Loucy (cell line): ENCODE measurements around the gene ADGRL3.

Experiments used
- EZH2phosphoT487 ChIP-seq: fragments of 200-600 bp; IDR thresholded peaks from 2 replicates; pipeline ENCODE4 v1.6.1; 2018; ENCODE audit warnings: antibody characterized with exemption, mild to moderate bottlenecking, moderate library complexity, borderline replicate concordance
- TF ChIP-seq, protein P1 (sequence below): fragments of 200-600 bp; sonication (generic); conservative IDR thresholded peaks from 2 replicates; pipeline ENCODE4 v1.5.1; 2014; ENCODE audit warnings: mild to moderate bottlenecking, antibody characterized with exemption, low read length

DNA sequence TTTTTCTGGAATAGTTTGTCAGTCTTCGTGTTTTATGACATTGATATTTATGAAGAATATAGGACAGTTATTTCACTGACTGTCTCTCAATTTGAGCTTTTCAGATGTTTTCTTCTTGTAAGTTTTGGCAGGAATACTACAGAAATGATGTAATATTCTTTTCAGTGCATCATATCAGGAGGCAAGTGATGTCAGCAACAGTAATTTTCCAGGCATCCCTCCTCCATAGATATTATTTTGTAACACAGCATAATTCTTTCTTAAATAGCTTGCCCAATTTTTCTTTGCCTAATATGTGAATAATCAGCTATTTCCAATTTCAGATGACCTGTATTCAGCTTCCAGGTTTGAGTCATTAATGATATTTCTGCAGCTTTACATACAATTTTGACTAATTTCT, 211.1 kb downstream of the ADGRL3 start:
- TF ChIP-seq, protein P1, sequence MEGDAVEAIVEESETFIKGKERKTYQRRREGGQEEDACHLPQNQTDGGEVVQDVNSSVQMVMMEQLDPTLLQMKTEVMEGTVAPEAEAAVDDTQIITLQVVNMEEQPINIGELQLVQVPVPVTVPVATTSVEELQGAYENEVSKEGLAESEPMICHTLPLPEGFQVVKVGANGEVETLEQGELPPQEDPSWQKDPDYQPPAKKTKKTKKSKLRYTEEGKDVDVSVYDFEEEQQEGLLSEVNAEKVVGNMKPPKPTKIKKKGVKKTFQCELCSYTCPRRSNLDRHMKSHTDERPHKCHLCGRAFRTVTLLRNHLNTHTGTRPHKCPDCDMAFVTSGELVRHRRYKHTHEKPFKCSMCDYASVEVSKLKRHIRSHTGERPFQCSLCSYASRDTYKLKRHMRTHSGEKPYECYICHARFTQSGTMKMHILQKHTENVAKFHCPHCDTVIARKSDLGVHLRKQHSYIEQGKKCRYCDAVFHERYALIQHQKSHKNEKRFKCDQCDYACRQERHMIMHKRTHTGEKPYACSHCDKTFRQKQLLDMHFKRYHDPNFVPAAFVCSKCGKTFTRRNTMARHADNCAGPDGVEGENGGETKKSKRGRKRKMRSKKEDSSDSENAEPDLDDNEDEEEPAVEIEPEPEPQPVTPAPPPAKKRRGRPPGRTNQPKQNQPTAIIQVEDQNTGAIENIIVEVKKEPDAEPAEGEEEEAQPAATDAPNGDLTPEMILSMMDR = no peak
- no peak for TF ChIP-seq EZH2phosphoT487
